Effector CD4-positive, alpha-beta T cell (primary cell): ENCODE measurements around the gene GLOD5.

ENCODE experiments used
- DNase-seq: peaks from one replicate; pipeline ENCODE4 v3.0.0-alpha.2; 2020

Gene GLOD5

GRCh38 chrX:48754238-48754637 lies 7.3 kb upstream of the GLOD5 start:
- DNase-seq = no peak

GRCh38 chrX:48769230-48769629 lies 7.7 kb downstream of the GLOD5 start:
- DNase-seq = no peak

DNA sequence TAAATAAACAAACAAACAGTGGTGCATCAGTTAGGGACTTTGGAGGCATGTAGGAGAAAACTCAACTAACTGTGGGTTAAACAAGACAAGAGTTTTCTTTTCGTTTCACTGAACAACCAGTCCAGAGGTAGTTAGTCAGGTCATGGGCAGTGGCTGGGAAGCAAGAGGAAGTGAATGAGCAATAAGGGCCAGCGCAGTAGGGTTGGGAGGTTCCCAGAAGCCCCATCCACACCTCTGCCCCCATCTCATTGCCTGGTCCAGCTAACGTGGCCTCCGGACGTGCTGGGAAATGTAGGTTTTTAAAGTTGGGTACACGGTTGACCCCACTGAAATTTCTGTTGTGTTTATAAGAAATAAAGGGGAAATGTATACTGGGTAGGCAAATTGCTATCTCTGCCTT lies 8.7 kb downstream of the GLOD5 start:
- DNase-seq = no peak

- DNase-seq = no peak
Observed at GRCh38 chrX:48772602-48773001, 11.1 kb downstream of the GLOD5 start.

GRCh38 chrX:48776818-48777439 lies 15.4 kb downstream of the GLOD5 start:
- DNase-seq = no peak

GRCh38 chrX:48779399-48779798 lies 17.9 kb downstream of the GLOD5 start:
- DNase-seq = no peak

DNA sequence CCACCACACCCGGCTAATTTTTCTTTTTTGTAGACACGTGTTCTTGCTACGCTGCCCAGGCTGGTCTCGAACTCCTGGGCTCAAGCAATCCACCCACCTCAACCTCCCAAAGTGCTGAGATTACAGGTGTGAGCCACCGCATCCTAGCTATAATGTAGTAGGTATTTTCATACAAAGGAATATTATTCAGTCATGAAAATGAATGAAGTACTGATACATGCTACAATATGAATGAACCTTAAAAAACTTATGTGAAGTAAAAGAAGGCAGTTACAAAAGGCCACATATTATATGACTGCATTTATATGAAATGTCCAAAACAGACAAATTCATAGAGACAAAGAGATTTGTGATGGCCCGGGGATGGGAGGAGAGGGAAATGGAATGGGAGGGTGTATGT lies 20.2 kb downstream of the GLOD5 start:
- no peak for DNase-seq

- DNase-seq = no peak
Observed at GRCh38 chrX:48782216-48782615, 20.7 kb downstream of the GLOD5 start.

DNA sequence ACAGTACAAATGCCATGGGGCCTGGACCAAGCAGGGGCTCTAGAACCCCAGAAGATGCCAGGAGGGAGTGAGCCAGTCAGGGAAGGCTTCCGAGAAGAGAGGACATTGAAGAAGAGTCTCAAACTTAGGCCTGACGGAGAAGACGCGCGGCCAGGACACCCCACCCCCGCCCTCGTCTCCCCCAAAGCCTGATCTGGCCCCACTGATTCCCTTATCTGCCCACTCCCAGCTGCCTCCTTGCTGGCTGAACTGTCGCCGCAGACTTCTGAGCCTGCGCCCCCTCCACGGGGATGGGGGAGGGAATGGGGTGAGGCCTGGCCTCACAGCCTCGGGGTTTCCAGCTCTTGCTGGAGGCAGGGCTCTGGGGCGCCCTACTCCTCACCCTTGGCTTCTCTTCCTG lies 21.2 kb downstream of the GLOD5 start:
- no peak for DNase-seq

DNA sequence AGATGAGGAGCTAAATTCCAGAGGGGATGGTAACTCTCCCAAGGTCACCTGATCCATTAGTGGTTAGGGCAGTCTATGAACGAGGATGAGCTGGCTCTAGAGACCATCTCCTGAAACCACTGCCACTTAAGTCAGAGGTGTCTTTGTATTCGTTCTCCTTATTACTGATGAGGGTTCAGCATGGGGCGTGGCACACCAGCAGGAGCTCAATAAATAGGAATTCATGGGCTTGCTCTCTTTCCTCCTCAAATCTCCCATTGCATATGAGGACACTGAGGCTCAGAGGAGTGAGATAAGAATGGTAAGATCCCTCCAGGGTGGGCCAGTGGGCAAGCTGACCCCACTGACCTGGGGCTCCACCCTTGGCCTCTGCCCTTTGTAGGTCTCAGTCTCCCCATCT lies 23.2 kb downstream of the GLOD5 start:
- DNase-seq = no peak

DNA sequence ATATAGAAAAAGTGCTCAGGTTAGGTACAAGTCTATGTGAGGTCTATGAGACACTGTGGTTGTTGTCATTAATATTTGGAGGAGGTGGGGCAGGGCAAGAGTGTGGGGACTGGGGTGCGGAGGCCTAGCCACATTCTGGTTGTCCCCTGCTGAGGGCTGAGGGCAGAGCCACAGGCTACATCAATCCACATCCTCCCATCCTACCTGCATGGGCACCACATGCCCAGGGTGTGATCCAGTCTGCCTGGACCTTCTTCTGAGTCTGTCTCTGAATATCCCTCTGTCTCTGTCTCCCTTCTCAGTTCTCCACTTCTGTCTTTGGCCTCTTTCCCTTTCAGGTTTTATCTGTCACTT lies 23.6 kb downstream of the GLOD5 start:
- DNase-seq = no peak

DNA sequence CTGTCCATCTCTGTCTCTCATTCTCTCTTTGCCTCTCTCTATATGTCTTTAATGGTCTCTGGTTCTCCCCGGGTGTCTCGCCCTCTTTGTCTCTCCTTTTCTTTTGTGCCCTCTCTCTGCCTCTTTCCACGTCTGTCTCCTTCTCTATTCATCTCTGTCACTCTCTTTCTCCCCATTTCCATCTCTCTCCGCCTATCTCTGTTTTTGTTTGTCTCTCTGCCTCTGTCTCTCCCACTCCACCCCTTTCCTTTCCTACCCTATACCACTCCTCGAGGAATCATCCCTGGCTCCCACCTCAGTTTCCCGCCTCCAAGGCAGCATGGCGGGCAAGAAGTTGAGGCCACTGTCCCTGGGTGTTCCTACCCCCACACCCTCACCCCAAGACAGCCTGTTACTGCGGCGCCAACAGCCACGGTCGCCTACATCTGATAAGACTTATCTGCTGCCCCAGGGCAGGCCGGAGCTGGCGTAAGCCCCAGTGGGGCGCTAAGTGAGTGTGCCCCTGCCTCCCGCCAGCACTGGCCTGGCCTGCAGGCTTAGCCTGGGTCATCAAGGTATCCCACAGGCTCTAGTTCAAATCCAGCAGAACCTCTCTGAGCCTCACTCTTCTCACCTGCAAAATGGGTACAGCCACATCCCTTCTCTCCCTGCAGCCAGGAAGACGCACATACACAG lies 24.1 kb downstream of the GLOD5 start:
- no peak for DNase-seq

DNA sequence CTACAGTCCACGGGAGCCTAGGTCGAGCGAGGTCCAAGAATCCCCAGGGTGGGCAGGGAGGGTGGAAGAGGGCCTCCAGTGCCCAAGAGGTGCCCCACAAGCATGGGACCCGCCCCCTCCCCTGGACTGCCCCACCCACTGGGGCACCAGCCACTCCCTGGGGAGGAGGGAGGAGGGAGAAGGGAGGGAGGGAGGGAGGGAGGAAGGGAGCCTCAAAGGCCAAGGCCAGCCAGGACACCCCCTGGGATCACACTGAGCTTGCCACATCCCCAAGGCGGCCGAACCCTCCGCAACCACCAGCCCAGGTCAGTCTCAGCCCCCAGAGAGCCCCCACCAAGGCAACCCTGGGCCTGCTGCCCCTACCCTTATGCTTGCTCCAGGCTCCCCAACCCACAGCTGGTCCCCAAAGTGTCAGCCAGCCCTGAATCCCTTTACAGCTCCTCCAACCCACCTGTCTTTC lies 24.8 kb downstream of the GLOD5 start, which contains the start of gene GATA1:
Gene GATA1, plus strand, starts transcription at position 250 of the 460 bp plus-strand sequence. CDS start 4,520 bp downstream, outside the sequence.
- no peak for DNase-seq

GRCh38 chrX:48786825-48787504 lies 25.4 kb downstream of the GLOD5 start:
- no peak for DNase-seq

DNA sequence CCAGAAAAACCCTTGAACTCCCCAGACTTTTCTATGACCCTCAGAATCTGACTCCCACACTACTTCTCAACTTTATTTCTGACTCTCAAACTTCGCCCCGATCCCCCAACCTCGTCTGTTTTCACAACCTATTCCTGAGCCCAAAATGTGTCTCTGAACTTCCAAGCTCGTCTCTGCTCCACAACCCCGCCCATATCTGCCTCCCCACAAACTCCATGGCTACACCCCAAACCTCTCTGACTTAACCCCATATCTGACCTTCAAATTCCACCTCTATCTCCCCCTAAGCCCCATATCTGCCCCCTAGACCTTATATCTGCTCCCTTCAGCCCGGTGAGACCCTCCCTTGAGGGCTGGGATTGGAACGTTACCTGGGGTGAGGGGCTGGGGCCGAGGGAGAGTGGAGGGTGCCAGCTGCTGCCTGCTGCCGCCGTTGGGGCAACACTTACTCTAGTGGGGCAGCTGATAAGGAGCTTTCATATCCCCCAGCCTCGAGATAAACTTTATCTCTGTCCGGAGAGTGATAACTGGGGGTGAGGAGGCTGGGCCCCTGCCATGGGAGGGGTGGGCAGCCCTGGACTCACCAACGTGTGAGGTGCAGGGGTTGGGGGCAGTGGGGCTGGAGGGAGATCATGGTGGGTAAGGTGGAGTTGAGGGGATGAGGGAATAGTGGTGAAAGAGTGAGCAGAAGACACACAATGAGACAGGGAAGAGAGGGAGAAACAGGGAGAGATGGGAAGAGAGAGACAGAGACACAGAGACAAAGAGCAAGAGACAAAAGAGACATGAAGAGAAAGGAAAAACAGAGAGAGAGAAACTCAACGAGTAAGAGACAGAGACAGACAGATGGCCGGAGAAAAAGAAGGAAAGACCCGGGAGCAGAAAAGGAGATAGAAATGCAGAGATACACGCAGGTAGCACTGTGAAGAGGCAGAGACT lies 26.2 kb downstream of the GLOD5 start:
- DNase-seq = no peak

DNA sequence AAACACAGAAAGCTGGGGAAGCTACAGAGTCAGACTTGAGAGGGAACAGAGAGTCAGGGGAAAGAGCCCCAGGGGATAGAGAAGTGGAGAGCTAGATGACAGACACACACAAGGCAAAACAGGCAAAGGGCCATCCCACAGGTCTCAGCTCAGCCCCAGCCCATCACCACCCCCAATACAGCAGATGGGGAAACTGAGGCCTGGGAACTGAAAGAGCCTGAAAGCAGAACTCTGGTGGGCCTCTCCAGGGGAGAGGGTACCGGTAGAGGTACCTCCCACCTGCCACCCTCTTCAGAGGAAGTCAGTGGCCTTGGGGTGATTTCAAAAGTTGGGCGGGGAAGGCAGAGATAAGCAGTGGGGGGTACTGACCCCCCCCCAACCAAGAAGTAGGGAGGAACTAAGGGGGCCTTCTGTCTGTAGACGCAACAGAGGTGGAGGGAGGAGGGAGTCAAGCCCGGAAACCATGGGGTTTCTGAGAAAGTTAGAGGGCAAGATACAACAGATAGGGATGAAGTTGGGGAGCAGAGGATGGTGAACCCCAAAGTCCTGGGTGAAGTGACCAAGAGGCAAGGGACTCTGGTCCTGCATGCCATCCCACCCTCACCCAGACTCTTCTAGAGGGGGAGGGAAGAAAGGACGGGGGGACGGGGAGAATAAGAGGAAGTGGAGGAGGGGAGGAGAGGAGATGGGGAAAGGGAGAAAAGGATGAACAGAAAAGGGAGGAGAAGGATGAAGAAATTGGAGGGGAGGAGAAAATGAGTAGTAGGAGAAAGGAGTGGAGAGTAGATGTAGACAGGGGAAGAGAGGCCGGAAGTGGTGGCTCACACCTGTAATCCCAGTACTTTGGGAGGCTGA lies 28.0 kb downstream of the GLOD5 start:
- DNase-seq = no peak

DNA sequence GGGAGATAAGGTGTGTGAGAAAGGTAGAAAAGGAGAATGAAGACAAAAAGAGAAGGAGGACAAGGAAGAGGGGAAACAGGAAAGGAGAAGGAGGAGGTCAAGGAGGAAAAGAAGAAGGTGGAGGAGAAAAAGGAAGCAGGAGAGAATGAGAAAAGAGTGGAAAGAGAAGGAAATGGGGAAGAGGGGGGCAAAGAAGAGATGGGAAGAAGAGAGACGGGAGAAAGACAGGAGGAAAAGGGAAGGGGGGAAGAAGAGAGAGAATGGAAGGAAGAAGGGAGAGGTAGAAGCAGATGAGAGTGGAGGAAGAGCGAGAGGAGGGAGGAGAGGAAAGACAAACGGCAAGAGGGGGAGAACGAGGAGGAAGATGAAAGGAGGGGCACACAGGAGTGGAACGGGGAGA lies 28.9 kb downstream of the GLOD5 start:
- no peak for DNase-seq

DNA sequence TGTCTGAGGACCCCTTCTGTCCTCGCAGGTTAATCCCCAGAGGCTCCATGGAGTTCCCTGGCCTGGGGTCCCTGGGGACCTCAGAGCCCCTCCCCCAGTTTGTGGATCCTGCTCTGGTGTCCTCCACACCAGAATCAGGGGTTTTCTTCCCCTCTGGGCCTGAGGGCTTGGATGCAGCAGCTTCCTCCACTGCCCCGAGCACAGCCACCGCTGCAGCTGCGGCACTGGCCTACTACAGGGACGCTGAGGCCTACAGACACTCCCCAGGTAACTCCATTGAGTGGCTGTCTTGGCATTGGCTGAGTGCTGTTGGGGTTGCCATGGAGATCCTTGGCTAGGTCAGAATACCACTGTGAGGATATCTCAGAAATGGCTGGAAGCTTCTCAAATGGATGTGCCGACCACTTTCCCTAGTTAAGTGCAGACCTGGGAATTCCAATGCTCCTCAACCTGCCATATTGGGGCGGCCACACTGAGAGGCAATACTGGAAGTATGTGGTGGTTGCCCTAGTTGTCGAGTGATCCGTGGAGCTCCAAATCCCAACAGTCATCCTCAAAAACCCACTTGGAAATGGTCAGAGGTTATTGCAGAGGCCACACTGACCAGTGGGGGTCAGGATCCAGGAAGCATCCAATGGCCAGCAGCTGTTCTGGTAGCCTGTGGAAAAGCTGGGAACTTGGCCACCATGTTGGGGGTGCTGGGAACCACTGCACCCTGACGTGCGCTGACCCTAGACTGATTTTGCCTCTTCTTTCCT lies 29.7 kb downstream of the GLOD5 start:
- DNase-seq = no peak

- no peak for DNase-seq
Observed at GRCh38 chrX:48792219-48792618, 30.7 kb downstream of the GLOD5 start.

DNA sequence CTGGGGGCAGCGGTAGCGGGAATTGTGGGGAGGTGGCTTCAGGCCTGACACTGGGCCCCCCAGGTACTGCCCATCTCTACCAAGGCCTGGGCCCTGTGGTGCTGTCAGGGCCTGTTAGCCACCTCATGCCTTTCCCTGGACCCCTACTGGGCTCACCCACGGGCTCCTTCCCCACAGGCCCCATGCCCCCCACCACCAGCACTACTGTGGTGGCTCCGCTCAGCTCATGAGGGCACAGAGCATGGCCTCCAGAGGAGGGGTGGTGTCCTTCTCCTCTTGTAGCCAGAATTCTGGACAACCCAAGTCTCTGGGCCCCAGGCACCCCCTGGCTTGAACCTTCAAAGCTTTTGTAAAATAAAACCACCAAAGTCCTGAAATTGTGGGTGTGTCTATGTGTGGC lies 32.4 kb downstream of the GLOD5 start:
- DNase-seq = no peak

DNA sequence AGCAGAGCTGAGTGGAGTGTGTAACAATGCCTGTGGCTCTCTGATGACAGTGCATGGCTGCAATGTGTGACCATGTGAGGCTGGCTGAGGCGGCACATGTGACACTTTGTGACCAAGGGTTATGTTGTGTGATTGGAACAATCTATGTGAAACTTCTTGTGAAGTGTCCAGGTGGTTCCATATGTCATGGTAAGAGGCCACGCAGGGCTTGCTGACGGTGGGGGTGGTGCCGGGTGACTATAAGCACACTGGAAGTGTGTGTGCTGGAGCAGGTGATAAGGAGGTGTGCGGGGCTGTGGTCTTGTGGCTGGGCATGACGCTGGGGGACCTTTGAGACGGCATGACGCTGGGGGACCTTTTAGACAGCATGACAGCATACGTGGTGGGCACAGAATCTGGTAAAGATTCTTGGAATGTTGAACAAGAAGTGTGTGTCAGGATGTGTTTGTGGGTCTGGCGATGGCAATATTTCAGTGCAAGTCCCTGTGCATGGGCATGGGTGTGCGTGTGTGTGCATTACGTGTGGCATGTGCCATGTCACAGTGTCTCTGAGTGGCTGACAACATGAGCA lies 32.9 kb downstream of the GLOD5 start:
- DNase-seq = no peak
